T-helper 17 cell (primary cell): ENCODE data around the gene SCG5. TPM values are rescaled to one million over a fixed set of nuclear protein-coding genes. Genes with fewer than 3 reads are reported as not detected.

Source experiments
- ATAC-seq: fragments of 150-1000 bp; cut with Tn5 transposase; 2 replicates; pipeline ENCODE4 v1.10.0; 2021; ENCODE audit warnings: mild to moderate bottlenecking, moderate library complexity
- DNase-seq, 3 donors: peaks; one replicate each; pipeline versions ENCODE4 v3.0.0 to v3.0.0-alpha.2; 2020 to 2021
- H3K9me3 ChIP-seq: one replicate; pipeline ENCODE4 v1.7.0; 2013; ENCODE audit warnings: low read length, mild to moderate bottlenecking; ENCODE audit not compliant: control insufficient read depth, poor library complexity, severe bottlenecking
- H3K27ac Mint-ChIP-seq: one replicate; pipeline ENCODE4 v1.8.0; 2022; ENCODE audit warnings: mild to moderate bottlenecking, moderate library complexity, mixed read lengths
- H3K27me3 Mint-ChIP-seq: one replicate; pipeline ENCODE4 v1.8.0; 2022; ENCODE audit warnings: mixed read lengths
- H3K36me3 Mint-ChIP-seq: one replicate; pipeline ENCODE4 v1.8.0; 2022; ENCODE audit warnings: low read depth, mixed read lengths
- H3K4me1 Mint-ChIP-seq: one replicate; pipeline ENCODE4 v1.8.0; 2022; ENCODE audit warnings: mild to moderate bottlenecking, mixed read lengths
- H3K4me3 Mint-ChIP-seq: one replicate; pipeline ENCODE4 v1.8.0; 2022; ENCODE audit warnings: mild to moderate bottlenecking, moderate library complexity, mixed read lengths
- total RNA-seq, 4 donors: library from RNA in 2 of 4; stranded (reverse) in 2 of 4; gene quantifications; one replicate each; pipeline ENCODE4 v1.2.3 and lab custom pipeline; 2022 to 2026

SCG5 gene
- total RNA-seq, 2 donors from 2014 or later, result 0.80 to 2.0 TPM

DNA sequence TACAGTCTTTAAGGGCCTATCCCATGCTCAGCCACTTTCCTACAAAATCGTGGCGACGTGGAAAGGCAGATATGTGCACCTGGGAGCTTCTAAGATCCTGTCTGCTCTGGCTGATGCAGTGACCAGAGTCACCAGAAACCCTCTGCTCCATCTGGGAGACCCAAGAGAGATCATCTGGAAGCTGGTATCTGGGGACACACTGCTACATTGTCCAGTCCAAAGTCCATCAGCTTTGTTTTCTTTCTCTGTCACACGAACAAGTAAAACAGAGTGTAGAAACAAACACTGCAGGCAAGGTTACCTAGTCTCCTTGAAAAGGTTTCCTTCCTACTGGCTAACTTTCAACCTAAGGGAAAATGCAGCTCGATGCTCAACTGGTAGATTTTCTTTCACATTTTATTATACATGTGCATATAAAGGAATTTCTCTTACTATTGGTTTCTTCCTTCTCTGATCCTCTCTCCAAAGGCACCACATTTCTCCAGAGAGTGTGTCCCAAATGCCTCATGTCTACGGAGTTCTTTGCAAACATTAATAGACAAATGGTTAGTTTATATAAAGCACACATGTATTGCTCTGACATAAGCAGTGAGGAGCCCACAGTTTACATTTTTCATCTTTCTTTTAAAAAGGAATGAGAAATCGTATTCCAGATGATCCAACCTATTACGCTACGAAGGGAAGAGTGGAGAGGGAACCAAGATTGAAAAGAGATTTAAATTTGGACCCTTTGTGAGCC lies 68.0 kb downstream of the SCG5 start:
- no peaks in the 10 kb centered on the region for H3K9me3 ChIP-seq
- peaks cover 75% of the 10 kb centered on the region for H3K27me3 Mint-ChIP-seq
- H3K4me3 Mint-ChIP-seq, result no peak overlapping the region
- ATAC-seq (no peak), DNase-seq (no peak)
- peaks cover 2% of the 10 kb centered on the region for H3K36me3 Mint-ChIP-seq
- H3K27ac Mint-ChIP-seq, result no peak overlapping the region
- no peaks in the 10 kb centered on the region for H3K4me1 Mint-ChIP-seq

DNA sequence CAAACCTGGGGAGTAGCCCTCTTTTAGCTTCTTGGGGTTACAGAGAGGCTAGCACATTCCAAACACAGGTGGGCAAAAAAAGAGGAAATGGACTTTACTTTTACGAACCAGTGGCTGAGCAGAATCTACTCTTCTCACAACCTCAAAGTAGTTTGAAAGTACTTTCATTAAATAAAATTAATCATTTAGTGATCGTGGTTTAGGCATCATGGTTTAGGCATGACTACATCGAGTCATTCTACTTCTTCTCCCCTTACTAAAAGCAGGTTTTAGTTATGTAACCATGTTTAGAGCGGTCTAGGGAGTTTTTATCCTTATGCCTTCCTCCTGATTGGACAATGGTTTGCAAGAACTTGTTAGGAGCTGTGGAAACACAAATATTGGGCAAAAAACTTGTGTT lies 73.8 kb downstream of the SCG5 start:
- no peaks in the 10 kb centered on the region for H3K9me3 ChIP-seq
- H3K27me3 Mint-ChIP-seq, result peaks cover 65% of the 10 kb centered on the region
- no peak for ATAC-seq

DNA sequence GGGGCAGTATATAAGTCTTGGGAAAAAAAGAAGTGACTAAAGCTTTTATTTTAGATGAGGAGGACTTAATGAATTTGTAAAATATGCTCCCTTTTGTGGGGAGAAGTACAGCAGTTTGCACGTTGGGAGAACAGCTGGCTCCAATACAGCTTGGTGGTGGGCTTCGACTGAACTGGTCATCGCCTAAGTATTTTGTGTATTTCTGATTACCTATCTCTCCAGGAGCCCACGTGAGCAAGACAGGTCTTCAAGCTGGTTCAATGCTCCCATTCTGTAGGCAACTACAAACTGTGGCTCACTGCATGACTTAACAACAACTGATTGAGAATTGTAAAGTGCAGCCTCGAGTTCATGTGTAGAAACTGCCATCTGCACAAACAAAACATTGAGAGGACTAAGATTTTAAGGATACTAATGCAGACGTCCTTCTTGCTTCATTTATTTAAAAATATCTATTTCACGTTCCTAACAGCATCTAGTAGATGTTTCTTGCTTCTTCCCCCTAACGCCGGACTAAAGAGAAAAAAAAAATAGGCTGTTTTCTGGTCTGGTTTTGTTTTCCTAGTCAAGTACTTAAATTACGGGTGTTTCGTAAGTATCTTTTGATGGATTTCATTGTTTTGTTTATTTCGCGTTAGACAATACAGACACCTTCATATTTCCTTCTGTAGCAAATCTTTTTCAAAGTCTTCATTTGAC lies 74.9 kb downstream of the SCG5 start:
- ATAC-seq, result no peak
- peaks cover 4% of the 10 kb centered on the region for H3K36me3 Mint-ChIP-seq
- peaks cover 13% of the 10 kb centered on the region for H3K4me1 Mint-ChIP-seq
- H3K27me3 Mint-ChIP-seq, result peaks cover 69% of the 10 kb centered on the region
- no peak for DNase-seq
- peak overlapping the region; percentile 28 for H3K4me3 Mint-ChIP-seq
- no peaks in the 10 kb centered on the region for H3K9me3 ChIP-seq
- H3K27ac Mint-ChIP-seq, result no peak overlapping the region

More for the DNA sequence above, 73.8 kb downstream of the SCG5 start:
- Mint-ChIP-seq H3K4me3 (no peak overlapping the region), H3K36me3 (peaks cover 4% of the 10 kb centered on the region), H3K27ac (no peak overlapping the region), H3K4me1 (peaks cover 13% of the 10 kb centered on the region)
- no peak for DNase-seq

DNA sequence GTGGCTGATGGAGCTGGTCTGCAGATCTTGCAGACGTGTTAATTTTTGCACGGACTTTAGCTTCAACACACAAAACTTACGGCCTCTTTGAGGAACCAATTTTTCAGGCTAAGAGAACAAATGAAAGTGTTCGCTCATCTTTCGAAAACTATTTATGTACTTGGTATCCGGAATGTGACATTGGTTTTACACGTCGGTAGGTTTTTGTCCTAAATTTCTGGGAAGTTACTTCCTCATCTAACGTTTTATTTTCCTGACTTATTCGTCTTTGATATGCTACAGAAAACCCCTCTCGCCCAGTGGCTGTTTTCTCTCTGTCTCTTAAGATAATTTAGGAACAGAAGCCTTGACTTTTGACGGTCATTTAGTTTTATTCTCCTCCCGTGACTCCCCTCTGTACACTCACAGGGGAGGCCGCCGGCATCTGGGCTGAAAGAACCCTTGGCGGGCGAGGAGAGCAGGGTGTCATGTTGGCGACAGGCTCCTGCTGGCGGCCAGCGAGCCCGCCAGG lies 75.5 kb downstream of the SCG5 start:
- ATAC-seq, result no peak
- Mint-ChIP-seq H3K4me1 (peaks cover 13% of the 10 kb centered on the region), H3K36me3 (peaks cover 4% of the 10 kb centered on the region), H3K27me3 (peaks cover 68% of the 10 kb centered on the region), H3K27ac (no peak overlapping the region), H3K4me3 (peak overlapping the region; percentile 28)
- H3K9me3 ChIP-seq, result no peaks in the 10 kb centered on the region
- no peak for DNase-seq

DNA sequence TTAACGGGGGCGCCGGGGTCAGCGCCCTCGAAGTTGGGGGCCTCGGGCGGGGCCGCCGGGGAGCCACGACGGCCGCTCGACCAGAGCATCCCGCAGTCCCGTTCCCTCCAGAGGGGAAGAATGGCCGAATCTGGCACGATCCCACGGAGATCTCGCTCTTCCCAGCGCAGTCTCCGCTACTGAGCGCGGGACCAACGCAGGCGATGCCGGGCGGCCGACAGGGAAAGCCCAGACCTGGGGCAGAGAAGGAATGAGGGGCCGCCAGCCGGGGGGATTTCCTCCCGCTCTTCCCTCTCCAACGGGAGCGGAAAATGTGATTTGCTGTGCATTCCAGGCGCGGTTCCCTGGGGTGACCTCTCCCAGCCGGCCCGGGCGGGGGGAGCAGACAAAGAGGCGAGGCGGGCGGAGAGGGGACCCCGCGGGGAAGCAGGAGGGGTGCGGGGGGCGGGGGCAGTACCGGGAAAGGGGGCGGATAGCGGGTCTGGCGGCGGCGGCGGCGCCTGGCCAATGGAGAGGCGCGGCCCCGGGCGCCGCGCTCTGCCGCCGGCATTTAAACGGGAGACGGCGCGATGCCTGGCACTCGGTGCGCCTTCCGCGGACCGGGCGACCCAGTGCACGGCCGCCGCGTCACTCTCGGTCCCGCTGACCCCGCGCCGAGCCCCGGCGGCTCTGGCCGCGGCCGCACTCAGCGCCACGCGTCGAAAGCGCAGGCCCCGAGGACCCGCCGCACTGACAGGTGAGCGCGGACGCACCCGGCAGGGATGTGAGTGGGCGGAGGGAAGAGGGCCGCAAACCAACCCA lies 76.1 kb downstream of the SCG5 start, which contains the start of gene GREM1:
Gene GREM1 (plus strand): TSS at position 579 of the 801 bp plus-strand sequence. CDS start 12,687 bp downstream, outside the sequence.
- Mint-ChIP-seq H3K36me3 (peaks cover 4% of the 10 kb centered on the region), H3K27ac (no peak within 1 kb of the TSS), H3K4me1 (peaks cover 13% of the 10 kb centered on the region), H3K4me3 (peak within 1 kb of the TSS; percentile 75), H3K27me3 (peaks cover 69% of the 10 kb centered on the region)
- ATAC-seq (no peak), DNase-seq (no peak)
- H3K9me3 ChIP-seq, result no peaks in the 10 kb centered on the region

DNA sequence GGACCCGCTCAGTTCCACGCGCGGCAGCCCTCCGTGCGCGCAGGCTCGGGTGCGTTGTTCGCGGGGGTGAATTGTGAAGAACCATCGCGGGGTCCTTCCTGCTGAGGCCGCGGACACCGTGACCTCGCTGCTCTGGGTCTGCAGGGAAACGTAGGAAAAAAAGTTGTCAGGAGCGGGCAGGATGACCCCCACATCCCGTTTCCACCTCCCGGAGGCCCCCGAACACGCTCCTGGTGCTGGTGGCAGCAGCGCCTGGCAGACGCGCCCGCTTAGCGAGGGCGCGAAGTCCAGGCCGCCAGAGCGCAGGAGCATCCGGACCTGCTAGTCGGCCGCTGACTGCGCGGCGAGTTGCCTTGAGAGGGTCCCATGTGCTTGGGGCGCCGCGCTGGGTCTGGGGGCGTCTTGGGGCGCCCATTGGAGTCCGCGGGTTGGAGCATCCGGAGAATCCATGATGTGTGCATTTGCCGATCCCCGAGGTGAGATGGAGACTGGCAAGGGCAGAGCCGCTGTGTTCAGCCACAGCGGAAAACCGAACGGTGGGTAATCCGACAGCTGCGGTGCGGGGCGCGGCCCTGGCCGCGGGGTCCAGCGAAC lies 76.8 kb downstream of the SCG5 start:
- no peaks in the 10 kb centered on the region for H3K9me3 ChIP-seq
- DNase-seq, result no peak
- no peak overlapping the region for H3K27ac Mint-ChIP-seq
- H3K27me3 Mint-ChIP-seq, result peaks cover 71% of the 10 kb centered on the region
- peaks cover 14% of the 10 kb centered on the region for H3K4me1 Mint-ChIP-seq
- ATAC-seq, result no peak
- peaks cover 4% of the 10 kb centered on the region for H3K36me3 Mint-ChIP-seq
- peak overlapping the region; percentile 70 for H3K4me3 Mint-ChIP-seq

DNA sequence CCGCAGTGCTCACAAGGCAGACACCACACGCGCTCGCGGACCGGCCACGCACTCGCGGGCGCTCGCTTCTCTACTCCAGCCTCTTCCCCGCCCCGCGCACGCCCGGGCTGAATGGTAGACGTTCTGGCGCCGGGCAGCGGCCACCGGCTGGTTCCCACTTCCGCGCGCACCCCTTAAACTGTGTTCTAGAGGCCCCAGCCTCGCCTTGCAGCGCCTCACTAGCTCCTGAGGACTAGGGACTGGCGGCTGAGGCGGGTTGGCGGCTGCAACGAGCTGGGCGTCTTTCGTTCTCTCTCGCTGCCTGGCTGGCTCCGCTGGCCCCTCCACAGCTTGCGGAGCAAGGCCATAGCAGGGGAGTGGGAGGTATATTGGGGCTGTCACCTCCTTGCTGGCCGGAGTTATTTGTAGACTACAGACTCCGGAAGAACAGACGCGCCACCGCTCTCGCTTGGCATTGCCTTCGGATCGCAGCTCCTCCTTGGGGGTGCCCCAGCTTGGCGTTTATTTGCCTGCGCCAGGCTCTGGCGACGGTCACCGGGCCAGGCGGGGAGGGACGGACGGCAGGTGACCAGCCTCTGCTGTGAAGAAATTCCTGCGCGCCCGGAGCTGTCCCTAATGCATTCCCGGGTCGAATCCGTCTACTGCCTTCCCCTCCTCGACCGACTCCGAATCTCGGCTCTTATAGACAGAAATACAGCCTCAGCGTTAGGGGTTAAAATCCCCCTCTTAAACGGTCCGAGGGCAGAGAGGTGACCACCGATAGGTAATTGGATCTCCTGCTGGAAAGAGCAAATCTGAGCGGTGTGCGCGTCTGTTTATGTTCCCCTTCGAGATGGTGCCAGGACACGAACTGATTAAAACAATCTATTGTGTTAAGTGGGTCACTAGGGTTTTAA lies 77.6 kb downstream of the SCG5 start:
- Mint-ChIP-seq H3K27ac (no peak overlapping the region), H3K27me3 (peaks cover 64% of the 10 kb centered on the region), H3K4me3 (peak overlapping the region; percentile 70), H3K4me1 (peaks cover 14% of the 10 kb centered on the region), H3K36me3 (peaks cover 4% of the 10 kb centered on the region)
- ATAC-seq (no peak), DNase-seq (no peak)
- no peaks in the 10 kb centered on the region for H3K9me3 ChIP-seq

DNA sequence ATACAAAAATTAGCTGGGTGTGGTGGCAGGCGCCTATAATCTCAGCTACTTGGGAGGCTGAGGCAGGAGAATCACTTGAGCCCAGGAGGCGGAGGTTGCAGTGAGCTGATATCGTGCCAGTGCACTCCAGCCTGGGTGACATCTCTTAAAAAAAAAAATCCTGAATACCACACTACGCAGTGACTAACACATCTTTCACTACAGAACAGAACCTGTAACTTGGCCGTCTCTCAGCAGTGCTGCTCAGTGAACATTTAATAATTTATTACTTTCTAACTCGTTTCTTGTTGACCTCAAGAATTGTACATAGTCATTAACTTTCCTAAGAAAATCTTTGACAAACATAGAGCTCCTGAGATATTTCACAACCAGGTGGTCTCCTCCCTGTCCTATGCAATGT lies 80.1 kb downstream of the SCG5 start:
- Mint-ChIP-seq H3K27ac (no peak overlapping the region), H3K4me1 (peaks cover 12% of the 10 kb centered on the region), H3K36me3 (peaks cover 2% of the 10 kb centered on the region), H3K27me3 (peaks cover 60% of the 10 kb centered on the region), H3K4me3 (no peak overlapping the region)
- DNase-seq (no peak), ATAC-seq (no peak)
- H3K9me3 ChIP-seq, result no peaks in the 10 kb centered on the region

DNA sequence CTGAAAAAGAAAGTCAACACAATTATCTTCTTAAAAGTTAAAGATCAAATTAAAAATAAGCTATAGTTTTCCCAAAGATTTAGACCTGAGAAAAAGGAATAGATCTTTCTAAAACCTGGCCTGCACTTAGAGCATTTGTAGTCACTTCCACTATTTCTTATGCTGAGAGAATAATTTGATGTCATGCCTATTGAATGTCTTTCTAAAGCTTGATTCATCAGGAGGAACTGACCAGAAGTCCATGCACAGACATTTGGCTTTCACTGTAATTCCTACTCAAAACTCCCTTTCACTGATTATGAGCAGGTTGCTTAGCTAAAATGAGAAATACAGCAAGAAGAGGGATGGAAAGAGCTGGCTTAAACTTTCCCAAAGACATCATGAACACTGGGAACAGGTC lies 80.6 kb downstream of the SCG5 start:
- H3K36me3 Mint-ChIP-seq, result peaks cover 2% of the 10 kb centered on the region
- peaks cover 9% of the 10 kb centered on the region for H3K4me1 Mint-ChIP-seq
- H3K9me3 ChIP-seq, result no peaks in the 10 kb centered on the region
- H3K27ac Mint-ChIP-seq, result no peak overlapping the region
- DNase-seq, result no peak
- ATAC-seq, result no peak
- peaks cover 54% of the 10 kb centered on the region for H3K27me3 Mint-ChIP-seq
- no peak overlapping the region for H3K4me3 Mint-ChIP-seq

DNA sequence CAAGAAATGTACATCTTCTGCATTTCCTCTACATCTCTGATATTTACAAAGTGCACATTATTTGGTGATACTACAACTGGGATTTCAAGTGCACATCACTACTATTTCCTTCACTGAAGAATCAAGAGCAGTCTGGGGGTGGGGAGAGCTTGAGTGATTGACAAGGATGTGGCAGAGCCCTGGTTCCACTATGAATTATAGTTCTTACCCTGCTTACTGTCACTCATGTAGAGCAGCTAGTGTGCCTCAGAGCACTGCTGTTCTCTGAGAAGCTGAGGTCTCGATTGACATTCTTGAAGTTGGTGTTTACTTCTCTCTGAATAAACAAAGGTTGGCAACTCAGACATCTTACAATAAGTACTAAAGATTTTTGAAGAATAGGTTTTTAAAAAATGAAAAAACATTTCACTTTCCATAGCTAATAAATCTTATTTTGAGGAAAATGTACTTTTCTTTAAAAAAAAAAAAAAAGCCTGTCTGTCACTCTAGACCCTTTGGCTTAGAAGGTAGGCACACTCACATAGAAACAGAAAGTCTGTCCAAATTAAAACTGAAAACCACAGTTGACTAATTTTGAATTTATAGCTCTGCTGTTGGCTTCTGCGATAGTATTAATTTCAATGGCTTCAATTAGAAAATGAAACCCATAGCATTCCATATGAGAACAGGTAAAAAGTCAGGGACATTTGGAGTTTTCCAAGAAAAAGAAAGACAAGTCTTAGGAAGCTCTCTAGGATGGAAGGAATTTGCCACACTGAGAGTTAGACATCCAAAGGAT lies 81.8 kb downstream of the SCG5 start:
- ATAC-seq (no peak), DNase-seq (no peak)
- H3K9me3 ChIP-seq, result no peaks in the 10 kb centered on the region
- Mint-ChIP-seq H3K27me3 (peaks cover 49% of the 10 kb centered on the region), H3K36me3 (no peaks in the 10 kb centered on the region), H3K4me1 (peaks cover 6% of the 10 kb centered on the region), H3K27ac (no peak overlapping the region), H3K4me3 (no peak overlapping the region)

DNA sequence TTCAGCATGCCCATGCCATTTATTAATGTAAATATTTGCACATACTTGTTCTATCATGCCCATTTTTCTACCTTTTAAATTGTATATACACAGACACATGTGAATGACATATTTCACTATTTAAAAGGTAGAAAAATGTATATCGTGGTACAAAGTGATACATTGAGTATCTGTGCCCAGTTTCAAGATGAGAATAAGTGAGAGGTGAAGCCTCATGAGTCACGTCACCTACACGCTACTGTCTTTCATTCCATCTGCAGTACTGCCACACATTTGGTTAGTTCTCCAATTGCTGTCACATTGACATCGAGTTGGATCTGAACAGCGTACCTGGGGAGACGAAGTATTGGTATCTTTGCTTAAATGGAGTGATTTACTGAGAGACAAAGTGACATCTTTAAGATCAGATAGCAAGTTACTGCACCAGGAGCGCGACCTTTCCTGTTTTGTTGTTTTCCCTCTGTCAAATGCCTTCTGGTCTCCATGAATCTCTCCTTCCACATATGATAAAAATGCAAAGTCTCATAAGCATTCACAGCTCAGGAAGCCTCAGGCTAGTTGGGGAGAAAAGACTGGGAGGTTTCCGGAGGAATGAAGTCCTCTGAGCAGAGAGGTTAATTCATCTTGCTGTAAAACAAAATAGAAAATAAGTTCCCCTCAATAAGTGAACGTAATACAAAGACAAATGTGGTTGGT lies 88.3 kb downstream of the SCG5 start:
- H3K27ac Mint-ChIP-seq, result no peak overlapping the region
- ATAC-seq, result no peak
- peaks cover 35% of the 10 kb centered on the region for H3K27me3 Mint-ChIP-seq
- no peaks in the 10 kb centered on the region for H3K4me1 Mint-ChIP-seq
- DNase-seq, result no peak
- H3K36me3 Mint-ChIP-seq, result peaks cover 5% of the 10 kb centered on the region
- H3K9me3 ChIP-seq, result no peaks in the 10 kb centered on the region
- H3K4me3 Mint-ChIP-seq, result no peak overlapping the region
